Muscle of arm (tissue), 12 donors: ENCODE data around the gene TIAM2. TPM values are rescaled to one million over a fixed set of nuclear protein-coding genes. Genes with fewer than 3 reads are reported as not detected.
"Not testable (repeated sequence)": the region's sequence is repeated elsewhere in the genome, so short reads cannot be mapped to it uniquely, and the experiment has no call there.

Experiments
- DNase-seq: peaks from one replicate; pipeline ENCODE4 v3.0.0-alpha.2; 2013
- polyA plus RNA-seq, 12 donors: library from polyadenylated mRNA; unstranded; fragments of 120-200 nt; gene quantifications; one replicate each; pipeline ENCODE4 v1.2.1, GENCODE V29; 2013; ENCODE audit not compliant: insufficient read length in 12 of 12

Gene TIAM2
- polyA plus RNA-seq, 12 donors = 5.5 to 18.7 (median 15.6) TPM; not detected in 1

GRCh38 chr6:155162682-155163081 lies 167.6 kb downstream of the TIAM2 start:
- no peak for DNase-seq

GRCh38 chr6:155163601-155164000 lies 168.5 kb downstream of the TIAM2 start:
- no peak for DNase-seq

- no peak for DNase-seq
Measured at GRCh38 chr6:155165029-155165710, 170.1 kb downstream of the TIAM2 start.

GRCh38 chr6:155170519-155170918 lies 175.4 kb downstream of the TIAM2 start:
- no peak for DNase-seq

- no peak for DNase-seq
Measured at GRCh38 chr6:155171109-155171746, 176.1 kb downstream of the TIAM2 start.

- DNase-seq = peak; percentile 63
Measured at GRCh38 chr6:155171747-155172449, 176.8 kb downstream of the TIAM2 start.

GRCh38 chr6:155173488-155173887 lies 178.4 kb downstream of the TIAM2 start:
- no peak for DNase-seq

GRCh38 chr6:155174576-155175211 lies 179.6 kb downstream of the TIAM2 start:
- DNase-seq = peak; percentile 70

GRCh38 chr6:155177363-155177961 lies 182.3 kb downstream of the TIAM2 start:
- DNase-seq = peak; percentile 68

GRCh38 chr6:155181498-155181897 lies 186.4 kb downstream of the TIAM2 start:
- DNase-seq = no peak

GRCh38 chr6:155182103-155182502 lies 187.0 kb downstream of the TIAM2 start:
- DNase-seq = no peak

GRCh38 chr6:155183095-155183494 lies 188.0 kb downstream of the TIAM2 start:
- DNase-seq = no peak

GRCh38 chr6:155185041-155185440 lies 189.9 kb downstream of the TIAM2 start:
- DNase-seq = not testable (repeated sequence)

- no peak for DNase-seq
Measured at GRCh38 chr6:155185544-155185943, 190.4 kb downstream of the TIAM2 start.

GRCh38 chr6:155186052-155186658 lies 191.0 kb downstream of the TIAM2 start:
- no peak for DNase-seq

- no peak for DNase-seq
Measured at GRCh38 chr6:155187106-155187505, 192.0 kb downstream of the TIAM2 start.

- peak; percentile 20 for DNase-seq
Measured at GRCh38 chr6:155187994-155188706, 193.0 kb downstream of the TIAM2 start.

- DNase-seq = peak; percentile 64
Measured at GRCh38 chr6:155188707-155189496, 193.8 kb downstream of the TIAM2 start.

GRCh38 chr6:155190677-155191076 lies 195.6 kb downstream of the TIAM2 start:
- DNase-seq = no peak

- DNase-seq = no peak
Measured at GRCh38 chr6:155193526-155193925, 198.4 kb downstream of the TIAM2 start.
